Neural progenitor cell (in vitro differentiated cells): ENCODE results near the gene ADGRL1. TPM values are rescaled to one million over a fixed set of nuclear protein-coding genes. Genes with fewer than 3 reads are reported as not detected.

Experiments
- DNase-seq: peaks from one replicate; pipeline ENCODE4 v3.0.0-alpha.2; 2016; ENCODE audit warnings: low spot score
- H2AFZ ChIP-seq: fragments of 200-600 bp; sonication (generic); replicated peaks from 2 replicates; pipeline ENCODE4 v1.6.1; 2016; ENCODE audit warnings: antibody characterized with exemption
- H3F3A ChIP-seq: fragments of 200-600 bp; sonication (generic); 2 replicates; pipeline ENCODE4 v1.6.1; 2016; ENCODE audit warnings: antibody characterized with exemption, low read depth
- H3K27ac ChIP-seq: fragments of 200-600 bp; sonication (generic); 2 replicates; pipeline ENCODE4 v1.5.1; 2016; ENCODE audit warnings: mild to moderate bottlenecking
- H3K27me3 ChIP-seq: fragments of 200-600 bp; sonication (generic); 2 replicates; pipeline ENCODE4 v1.6.1; 2016; ENCODE audit warnings: mild to moderate bottlenecking, moderate library complexity
- H3K36me3 ChIP-seq: fragments of 200-600 bp; sonication (generic); 2 replicates; pipeline ENCODE4 v1.5.1; 2016
- H3K4me1 ChIP-seq: fragments of 200-600 bp; sonication (generic); 2 replicates; pipeline ENCODE4 v1.6.1; 2016; ENCODE audit warnings: mixed run types
- H3K4me2 ChIP-seq: fragments of 200-600 bp; sonication (generic); 2 replicates; pipeline ENCODE4 v1.6.1; 2016
- H3K4me3 ChIP-seq: fragments of 200-600 bp; sonication (generic); 2 replicates; pipeline ENCODE4 v1.5.1; 2016
- H3K79me2 ChIP-seq: fragments of 200-600 bp; sonication (generic); 2 replicates; pipeline ENCODE4 v1.6.1; 2016; ENCODE audit warnings: low read depth
- H3K9ac ChIP-seq: fragments of 200-600 bp; sonication (generic); 2 replicates; pipeline ENCODE4 v1.6.1; 2016
- H3K9me3 ChIP-seq: fragments of 200-600 bp; sonication (generic); 2 replicates; pipeline ENCODE4 v1.5.1; 2016; ENCODE audit warnings: low read depth
- H4K20me1 ChIP-seq: fragments of 200-600 bp; sonication (generic); 2 replicates; pipeline ENCODE4 v1.6.1; 2016; ENCODE audit warnings: low read depth
- H3K27ac Mint-ChIP-seq: 3 replicates; pipeline ENCODE4 v1.8.0; 2021; ENCODE audit warnings: mixed read lengths
- H3K27me3 Mint-ChIP-seq: 2 replicates; pipeline ENCODE4 v1.8.0; 2022; ENCODE audit warnings: low read depth, mild to moderate bottlenecking, inconsistent platforms, moderate library complexity, mixed read lengths; ENCODE audit not compliant: insufficient read depth
- H3K36me3 Mint-ChIP-seq: 3 replicates; pipeline ENCODE4 v1.8.0; 2021; ENCODE audit warnings: mixed read lengths
- H3K4me1 Mint-ChIP-seq: 3 replicates; pipeline ENCODE4 v1.8.0; 2021; ENCODE audit warnings: mixed read lengths
- H3K4me3 Mint-ChIP-seq: 3 replicates; pipeline ENCODE4 v1.8.0; 2021; ENCODE audit warnings: mild to moderate bottlenecking, moderate library complexity, mixed read lengths
- H3K9me3 Mint-ChIP-seq: 3 replicates; pipeline ENCODE4 v1.8.0; 2020; ENCODE audit warnings: mixed read lengths
- CTCF ChIP-seq: fragments of 200-600 bp; sonication (generic); IDR thresholded peaks from 2 replicates; pipeline ENCODE4 v1.5.1; 2017; ENCODE audit warnings: antibody characterized with exemption, mild to moderate bottlenecking
- EZH2 ChIP-seq: fragments of 200-600 bp; sonication (generic); IDR thresholded peaks from 2 replicates; pipeline ENCODE4 v1.6.1; 2017; ENCODE audit warnings: antibody characterized with exemption, mild to moderate bottlenecking, moderate library complexity
- EZH2phosphoT487 ChIP-seq: fragments of 200-600 bp; sonication (generic); IDR thresholded peaks from 2 replicates; pipeline ENCODE4 v1.6.1; 2017; ENCODE audit warnings: antibody characterized with exemption
- total RNA-seq: library from RNA; depleted of rRNA; stranded (reverse); fragments of >200 nt; gene quantifications from 2 replicates; pipeline ENCODE4 v1.2.3, GENCODE V29; 2015; ENCODE audit warnings: low replicate concordance

The ADGRL1 gene
- total RNA-seq, 1 donor from 2014 or later, result 13.3 TPM

DNA sequence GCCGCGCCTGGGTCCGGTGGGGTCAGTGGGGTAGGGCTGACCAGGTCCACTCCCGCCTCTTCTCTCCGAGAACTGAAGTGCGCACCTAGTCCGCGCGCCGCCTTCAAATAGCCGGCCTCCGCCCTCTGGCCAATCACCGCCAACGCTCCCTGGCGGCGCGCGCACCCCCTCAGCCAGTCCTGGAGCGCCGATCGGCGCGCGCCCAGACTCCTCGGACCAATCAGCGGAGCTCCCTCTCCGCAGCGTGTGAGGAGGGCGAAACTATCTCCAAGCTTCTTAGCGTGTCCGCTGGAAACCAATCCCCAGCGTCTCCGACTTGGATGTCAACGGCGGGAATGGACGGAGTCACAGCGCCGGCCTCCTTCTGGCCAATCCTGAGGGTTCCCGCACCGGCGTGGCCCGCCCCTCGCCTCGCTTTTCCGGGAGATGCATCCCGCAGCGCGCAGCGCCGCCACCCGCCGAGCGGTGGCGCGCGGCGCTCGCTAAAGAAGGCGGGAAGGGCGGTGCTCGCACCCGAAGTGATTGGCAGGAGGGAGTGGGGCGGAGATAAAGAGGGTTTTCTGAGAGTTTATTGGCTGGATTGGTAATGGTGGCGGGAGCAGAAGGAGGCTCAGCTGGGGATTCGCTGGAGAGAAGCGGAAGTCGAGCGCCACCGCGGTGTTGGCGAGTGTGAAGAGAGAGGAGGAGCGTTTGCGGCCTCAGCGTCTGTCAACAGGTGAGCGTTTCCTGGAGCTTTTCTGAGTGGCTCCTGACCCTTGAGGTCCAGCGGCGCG is 69.3 kb downstream of the ADGRL1 start, which contains the start of gene ASF1B:
ASF1B (minus strand) TSS at position 81 of the 773 bp plus-strand sequence. CDS start 133 bp downstream, outside the sequence.
- TF ChIP-seq EZH2phosphoT487 (no peak), CTCF (peak; percentile 63), EZH2 (no peak)
- peak within 1 kb of the TSS; percentile 62 for H3K27ac ChIP-seq
- H3K79me2 ChIP-seq, result peaks cover 40% of the 10 kb centered on the region
- Mint-ChIP-seq H3K4me1 (peaks cover 37% of the 10 kb centered on the region), H3K36me3 (peaks cover 7% of the 10 kb centered on the region), H3K27ac (peak within 1 kb of the TSS; percentile 95), H3K9me3 (no peaks in the 10 kb centered on the region), H3K27me3 (peaks cover 5% of the 10 kb centered on the region), H3K4me3 (peak within 1 kb of the TSS; percentile 94)
- peaks cover 26% of the 10 kb centered on the region for H4K20me1 ChIP-seq
- no peaks in the 10 kb centered on the region for H3K9me3 ChIP-seq
- H3K4me1 ChIP-seq, result peaks cover 22% of the 10 kb centered on the region
- H3K4me2 ChIP-seq, result peak within 1 kb of the TSS; percentile 90
- H3K36me3 ChIP-seq, result no peaks in the 10 kb centered on the region
- H3K4me3 ChIP-seq, result peak within 1 kb of the TSS; percentile 75
- peak; percentile 100 for DNase-seq
- H3K27me3 ChIP-seq, result no peaks in the 10 kb centered on the region
- H3K9ac ChIP-seq, result peak within 1 kb of the TSS; percentile 28
- H3F3A ChIP-seq, result peaks cover 42% of the 10 kb centered on the region
- peak within 1 kb of the TSS; percentile 55 for H2AFZ ChIP-seq

GRCh38 chr19:14135985-14136508 is 69.9 kb downstream of the ADGRL1 start:
- H2AFZ ChIP-seq, result peak overlapping the region; percentile 55
- peaks cover 42% of the 10 kb centered on the region for H3F3A ChIP-seq
- peak overlapping the region; percentile 75 for H3K4me3 ChIP-seq
- TF ChIP-seq CTCF (no peak), EZH2phosphoT487 (no peak), EZH2 (no peak)
- no peak overlapping the region for H3K27ac ChIP-seq
- H3K4me2 ChIP-seq, result peak overlapping the region; percentile 86
- H3K36me3 ChIP-seq, result no peaks in the 10 kb centered on the region
- H3K27me3 Mint-ChIP-seq, result peaks cover 5% of the 10 kb centered on the region
- no peaks in the 10 kb centered on the region for H3K9me3 ChIP-seq
- peaks cover 40% of the 10 kb centered on the region for H3K79me2 ChIP-seq
- no peak overlapping the region for H3K27ac Mint-ChIP-seq
- H4K20me1 ChIP-seq, result peaks cover 26% of the 10 kb centered on the region
- no peaks in the 10 kb centered on the region for H3K27me3 ChIP-seq
- peaks cover 7% of the 10 kb centered on the region for H3K36me3 Mint-ChIP-seq
- H3K4me1 Mint-ChIP-seq, result peaks cover 35% of the 10 kb centered on the region
- H3K9me3 Mint-ChIP-seq, result no peaks in the 10 kb centered on the region
- DNase-seq, result no peak
- peak overlapping the region; percentile 9 for H3K9ac ChIP-seq
- peaks cover 22% of the 10 kb centered on the region for H3K4me1 ChIP-seq
- peak overlapping the region; percentile 94 for H3K4me3 Mint-ChIP-seq

- peaks cover 22% of the 10 kb centered on the region for H3K4me1 ChIP-seq
- peaks cover 40% of the 10 kb centered on the region for H3K79me2 ChIP-seq
- TF ChIP-seq EZH2 (no peak), CTCF (no peak), EZH2phosphoT487 (no peak)
- peak overlapping the region; percentile 75 for H3K4me3 ChIP-seq
- H3K9me3 Mint-ChIP-seq, result no peaks in the 10 kb centered on the region
- peak overlapping the region; percentile 93 for H3K27ac Mint-ChIP-seq
- peak overlapping the region; percentile 9 for H3K9ac ChIP-seq
- H3K27me3 ChIP-seq, result no peaks in the 10 kb centered on the region
- H4K20me1 ChIP-seq, result peaks cover 26% of the 10 kb centered on the region
- H3K4me2 ChIP-seq, result peak overlapping the region; percentile 86
- H3K36me3 Mint-ChIP-seq, result peaks cover 7% of the 10 kb centered on the region
- H3K27ac ChIP-seq, result no peak overlapping the region
- H3K27me3 Mint-ChIP-seq, result peaks cover 5% of the 10 kb centered on the region
- no peak for DNase-seq
- no peaks in the 10 kb centered on the region for H3K36me3 ChIP-seq
- H2AFZ ChIP-seq, result no peak overlapping the region
- H3F3A ChIP-seq, result peaks cover 39% of the 10 kb centered on the region
- H3K9me3 ChIP-seq, result no peaks in the 10 kb centered on the region
- peaks cover 34% of the 10 kb centered on the region for H3K4me1 Mint-ChIP-seq
- peak overlapping the region; percentile 94 for H3K4me3 Mint-ChIP-seq
Measured at GRCh38 chr19:14135355-14135754, 70.6 kb downstream of the ADGRL1 start.
